ENCODE data around the gene TOR1B.
"Not testable (repeated sequence)": the region's sequence is repeated elsewhere in the genome, so short reads cannot be mapped to it uniquely, and the experiment has no call there.

The TOR1B gene, protein sequence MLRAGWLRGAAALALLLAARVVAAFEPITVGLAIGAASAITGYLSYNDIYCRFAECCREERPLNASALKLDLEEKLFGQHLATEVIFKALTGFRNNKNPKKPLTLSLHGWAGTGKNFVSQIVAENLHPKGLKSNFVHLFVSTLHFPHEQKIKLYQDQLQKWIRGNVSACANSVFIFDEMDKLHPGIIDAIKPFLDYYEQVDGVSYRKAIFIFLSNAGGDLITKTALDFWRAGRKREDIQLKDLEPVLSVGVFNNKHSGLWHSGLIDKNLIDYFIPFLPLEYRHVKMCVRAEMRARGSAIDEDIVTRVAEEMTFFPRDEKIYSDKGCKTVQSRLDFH

DNA sequence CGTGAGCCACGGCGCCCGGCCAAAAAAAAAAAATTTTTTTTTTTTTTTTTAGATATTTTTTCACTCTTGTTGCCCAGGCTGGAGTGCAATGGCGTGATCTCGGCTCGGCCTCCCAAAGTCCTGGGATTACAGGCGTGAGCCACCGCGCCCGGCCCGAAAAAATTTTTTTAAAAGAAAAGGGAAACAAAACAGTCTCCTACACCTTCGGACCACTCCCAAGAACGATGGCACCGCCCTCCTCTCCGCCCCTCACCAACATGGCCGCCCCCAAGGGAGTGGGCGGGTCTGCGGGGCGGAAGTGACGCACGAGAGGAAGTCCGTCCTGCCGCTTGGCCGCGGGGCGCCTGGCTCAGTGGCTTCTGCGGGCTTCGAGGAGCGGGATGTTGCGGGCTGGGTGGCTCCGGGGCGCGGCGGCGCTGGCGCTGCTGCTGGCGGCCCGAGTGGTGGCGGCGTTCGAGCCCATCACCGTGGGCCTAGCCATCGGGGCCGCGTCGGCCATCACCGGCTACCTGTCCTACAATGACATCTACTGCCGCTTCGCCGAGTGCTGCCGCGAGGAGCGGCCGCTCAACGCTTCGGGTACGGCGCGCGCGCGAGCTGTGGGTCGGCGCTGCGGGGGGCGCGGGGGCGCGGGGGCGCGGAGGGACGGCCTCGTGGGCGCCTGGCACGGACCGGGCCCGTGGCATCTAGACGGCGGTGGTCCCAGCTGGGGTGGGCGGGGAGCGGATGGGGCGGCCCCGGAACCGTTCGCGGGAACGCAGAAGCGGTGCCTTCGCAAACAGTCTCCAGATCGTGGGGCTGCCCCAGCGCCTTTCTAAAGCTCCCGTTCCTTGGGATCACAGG is at the start of gene TOR1B:
Gene TOR1B (plus strand): TSS at position 352 of the 843 bp plus-strand sequence. CDS start 29 bp downstream, at position 381.
- peak within 1 kb of the TSS; percentile 63 for H3K4me3 ChIP-seq (ENCODE audit: low read length)
- no peak for TF ChIP-seq ZNF274 (IDR thresholded peaks at IDR 0.05; ENCODE audit: low read depth, low read length)

GRCh38 chr9:129755151-129755550 is 47.8 kb upstream of the TOR1B start:
- H3K4me3 ChIP-seq (ENCODE audit: low read length) = no peak overlapping the region
- no peak for TF ChIP-seq ZNF274 (IDR thresholded peaks at IDR 0.05; ENCODE audit: low read depth, low read length)

- no peak for TF ChIP-seq ZNF274 (IDR thresholded peaks at IDR 0.05; ENCODE audit: low read depth, low read length)
- no peak overlapping the region for H3K4me3 ChIP-seq (ENCODE audit: low read length)
Observed at GRCh38 chr9:129756191-129756590, 46.8 kb upstream of the TOR1B start.

GRCh38 chr9:129757045-129757444 is 45.9 kb upstream of the TOR1B start:
- TF ChIP-seq ZNF274 (IDR thresholded peaks at IDR 0.05; ENCODE audit: low read depth, low read length) = no peak
- H3K4me3 ChIP-seq (ENCODE audit: low read length) = no peak overlapping the region

GRCh38 chr9:129759319-129759718 is 43.7 kb upstream of the TOR1B start:
- H3K4me3 ChIP-seq (ENCODE audit: low read length) = no peak overlapping the region
- TF ChIP-seq ZNF274 (IDR thresholded peaks at IDR 0.05; ENCODE audit: low read depth, low read length) = no peak

DNA sequence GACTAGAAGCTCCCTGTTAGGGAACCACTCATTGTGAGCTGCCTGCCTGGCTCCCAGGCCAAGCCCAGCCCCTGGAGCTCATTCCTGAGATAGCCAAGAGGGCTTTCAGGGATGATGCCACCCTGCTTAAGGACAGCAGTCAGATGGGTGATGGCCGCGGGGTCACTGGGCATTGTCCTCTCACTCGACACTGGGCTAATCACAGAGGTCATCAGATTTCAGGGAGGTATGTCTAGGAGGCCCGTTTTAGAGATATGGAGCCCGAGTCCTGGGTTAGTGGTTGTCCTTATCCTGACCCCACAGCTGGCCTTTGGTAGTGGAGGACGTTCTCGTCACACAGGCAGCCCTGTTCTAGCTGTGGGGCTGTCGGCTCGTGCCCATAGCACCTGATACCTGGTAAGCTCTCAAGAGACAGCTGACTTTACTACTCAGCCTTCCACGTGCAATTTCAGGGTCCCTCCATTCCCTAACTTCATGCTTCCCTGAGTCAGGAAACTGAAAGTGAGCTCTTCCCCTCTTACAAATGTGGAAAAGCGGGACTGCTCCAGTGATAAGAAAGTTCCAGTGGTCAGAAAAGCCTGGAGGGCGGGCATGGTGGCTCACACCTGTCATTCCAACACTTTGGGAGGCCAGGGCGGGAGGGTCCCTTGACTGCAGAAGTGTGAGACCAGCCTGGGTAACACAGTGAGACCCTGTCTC is 43.0 kb upstream of the TOR1B start:
- no peak for TF ChIP-seq ZNF274 (IDR thresholded peaks at IDR 0.05; ENCODE audit: low read depth, low read length)

DNA sequence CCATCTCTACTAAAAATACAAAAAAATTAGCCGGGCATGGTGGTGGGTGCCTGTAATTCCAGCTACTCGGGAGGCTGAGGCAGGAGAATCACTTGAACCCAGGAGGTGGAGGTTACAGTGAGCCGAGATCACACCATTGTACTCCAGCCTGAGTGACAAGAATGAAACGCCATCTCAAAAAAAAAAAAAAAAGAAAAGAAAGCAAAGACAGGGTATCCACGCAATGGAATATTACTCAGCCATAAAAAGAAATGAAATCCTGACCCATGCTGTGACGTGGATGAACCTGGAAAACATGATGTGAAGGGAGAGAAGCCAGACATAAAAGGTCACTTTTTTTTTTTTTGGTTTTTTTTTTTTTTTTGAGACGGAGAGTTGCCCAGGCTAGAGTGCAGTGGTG is 42.2 kb upstream of the TOR1B start:
- H3K4me3 ChIP-seq (ENCODE audit: low read length) = not testable (repeated sequence)

More for the DNA sequence above, 43.0 kb upstream of the TOR1B start:
- H3K4me3 ChIP-seq (ENCODE audit: low read length) = no peak overlapping the region

DNA sequence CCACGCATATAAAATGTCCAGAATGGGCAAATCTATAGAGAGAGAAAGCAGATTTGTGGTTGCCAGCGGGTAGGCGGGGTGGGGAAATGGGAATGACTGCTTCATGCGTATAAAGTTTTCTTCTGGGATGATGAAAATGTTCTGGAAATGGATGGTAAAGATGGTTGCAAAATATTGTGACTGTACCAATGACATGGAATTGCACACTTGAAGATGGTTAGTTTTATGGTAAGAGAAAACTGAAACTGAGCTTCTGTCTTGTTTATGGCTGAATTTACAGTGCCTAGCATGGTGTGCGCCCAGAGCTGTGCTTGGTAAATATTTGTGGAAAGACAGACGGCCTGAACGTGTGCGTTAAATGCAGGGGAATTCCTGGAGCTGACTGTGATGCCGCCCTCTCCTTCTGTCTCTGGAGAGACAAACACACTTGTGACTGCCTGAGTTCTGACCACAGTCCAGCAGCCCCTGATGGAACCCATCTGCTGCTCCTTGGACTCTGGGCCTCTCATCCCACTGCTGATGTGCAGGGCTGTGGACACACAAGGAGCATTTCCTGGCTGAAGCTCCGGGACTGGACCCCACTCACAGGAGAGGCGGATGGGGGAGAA is 41.6 kb upstream of the TOR1B start:
- TF ChIP-seq ZNF274 (IDR thresholded peaks at IDR 0.05; ENCODE audit: low read depth, low read length) = no peak
- no peak overlapping the region for H3K4me3 ChIP-seq (ENCODE audit: low read length)

DNA sequence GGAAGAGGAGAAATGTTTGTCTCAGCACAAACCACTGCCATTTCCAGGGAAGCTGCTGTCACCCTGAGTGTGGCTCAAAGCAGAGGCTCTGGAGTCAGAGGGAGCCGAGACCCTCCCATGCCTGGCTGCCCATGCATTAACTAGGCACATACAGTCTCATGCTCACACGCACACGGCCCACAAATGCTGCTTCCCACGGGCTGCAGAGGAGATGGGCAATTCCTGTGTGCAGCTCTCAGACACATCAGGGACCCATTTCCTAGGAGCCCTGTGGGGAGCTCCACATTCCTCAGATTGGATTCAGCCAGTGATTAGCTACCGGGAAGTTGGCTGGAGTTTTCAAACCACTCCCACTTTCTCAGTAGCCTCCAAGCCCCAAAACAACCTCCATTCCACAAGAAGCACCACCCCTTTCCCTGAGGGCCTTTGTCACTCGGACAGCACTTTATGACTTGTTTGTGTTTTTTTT is 41.0 kb upstream of the TOR1B start:
- no peak for TF ChIP-seq ZNF274 (IDR thresholded peaks at IDR 0.05; ENCODE audit: low read depth, low read length)

DNA sequence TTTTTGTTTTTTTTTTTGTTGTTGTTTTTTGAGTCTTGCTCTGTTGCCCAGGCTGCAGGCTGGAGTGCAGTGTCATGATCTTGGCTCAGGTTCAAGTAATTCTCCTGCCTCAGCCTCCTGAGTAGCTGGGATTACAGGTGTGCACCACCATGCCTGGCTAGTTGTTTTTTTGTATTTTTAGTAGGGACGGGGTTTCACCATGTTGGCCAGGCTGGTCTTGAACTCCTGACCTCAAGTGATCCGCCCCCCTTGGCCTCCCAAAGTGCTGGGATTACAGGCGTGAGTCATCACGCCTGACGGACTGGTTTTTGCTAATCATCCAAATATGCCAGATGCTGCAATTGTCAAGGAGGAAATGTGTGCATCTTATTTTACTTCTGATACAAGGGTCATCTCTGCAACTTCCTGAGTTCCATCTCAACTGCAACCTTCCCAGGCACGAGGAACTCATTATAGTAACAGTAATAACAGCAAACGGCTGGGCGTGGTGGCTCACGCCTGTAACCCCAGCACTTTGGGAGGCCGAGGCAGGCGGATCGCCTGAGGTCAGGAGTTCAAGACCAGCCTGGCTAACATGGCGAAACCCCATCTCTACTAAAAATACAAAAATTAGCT is 40.5 kb upstream of the TOR1B start:
- not testable (repeated sequence) for H3K4me3 ChIP-seq (ENCODE audit: low read length)

More for the DNA sequence above, 41.0 kb upstream of the TOR1B start:
- H3K4me3 ChIP-seq (ENCODE audit: low read length) = no peak overlapping the region

DNA sequence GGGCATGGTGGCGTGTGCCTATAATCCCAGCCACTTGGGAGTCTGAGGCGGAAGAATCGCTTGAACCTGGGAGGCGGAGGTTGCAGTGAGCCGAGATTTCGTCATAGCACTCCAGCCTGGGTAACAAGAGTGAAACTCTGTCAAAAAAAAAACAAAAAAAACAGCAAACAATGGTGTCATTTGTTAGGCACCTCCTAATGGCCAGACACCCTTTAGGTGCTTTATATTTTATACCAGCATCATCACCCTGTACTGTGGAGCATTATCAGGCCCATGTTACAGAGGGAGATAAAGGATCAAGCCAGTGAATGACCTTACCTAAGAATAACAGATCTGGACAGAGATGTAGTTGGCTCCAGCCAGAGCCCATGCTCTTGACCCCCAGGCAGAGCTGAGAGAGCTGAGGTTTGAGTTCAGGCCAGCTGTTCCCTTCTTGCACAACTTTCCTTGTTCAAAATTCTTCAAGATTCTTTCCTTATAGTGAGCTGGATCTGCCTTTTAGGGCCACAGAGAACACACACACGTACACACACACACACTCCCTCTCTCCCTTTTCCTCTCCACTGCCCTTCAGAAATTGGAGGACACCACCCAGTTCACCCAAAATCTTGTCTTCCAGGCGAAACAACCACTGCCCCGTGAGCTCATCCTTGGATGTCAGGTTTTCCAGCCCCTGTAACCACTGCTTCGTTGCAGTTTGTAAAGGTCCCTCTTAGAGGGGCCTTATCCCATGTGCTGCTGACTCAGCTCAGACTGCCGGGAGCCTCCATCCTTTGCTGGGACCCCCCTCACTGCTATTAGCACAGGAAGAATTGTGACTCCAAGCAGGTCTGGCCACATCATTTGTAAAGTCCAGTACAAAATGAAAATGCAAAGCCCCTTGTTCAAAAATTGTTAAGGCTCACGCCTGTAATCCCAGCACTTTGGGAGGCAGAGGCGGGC is 39.7 kb upstream of the TOR1B start:
- no peak overlapping the region for H3K4me3 ChIP-seq (ENCODE audit: low read length)
- no peak for TF ChIP-seq ZNF274 (IDR thresholded peaks at IDR 0.05; ENCODE audit: low read depth, low read length)

DNA sequence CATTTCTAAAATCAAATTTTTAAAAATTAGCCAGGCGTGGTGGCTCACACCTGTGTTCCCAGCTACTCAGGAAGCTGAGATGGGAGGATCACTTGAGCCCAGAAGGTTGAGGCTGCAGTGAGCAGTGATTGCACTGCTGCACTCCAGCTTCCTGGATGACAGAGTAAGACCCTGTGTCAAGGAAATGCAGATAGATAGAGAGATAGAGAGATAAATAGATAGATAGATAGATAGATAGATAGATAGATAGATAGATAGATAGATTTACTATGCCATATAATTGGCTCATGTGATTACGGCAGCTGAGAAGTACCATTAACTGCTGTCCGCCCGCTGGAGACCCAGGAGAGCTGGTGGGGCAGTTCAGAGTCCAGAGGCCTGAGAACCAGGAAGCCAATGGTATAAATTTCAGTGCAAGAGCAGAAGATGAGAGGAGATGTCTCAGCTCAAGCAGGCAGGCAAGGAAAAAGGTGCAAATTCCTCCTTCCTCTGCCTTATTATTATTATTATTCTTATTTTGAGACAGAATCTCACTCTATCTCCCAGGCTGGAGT is 37.1 kb upstream of the TOR1B start:
- no peak overlapping the region for H3K4me3 ChIP-seq (ENCODE audit: low read length)
- no peak for TF ChIP-seq ZNF274 (IDR thresholded peaks at IDR 0.05; ENCODE audit: low read depth, low read length)
